Activated gamma-delta T cell treated with Interleukin-2 at 50 U/mL for 16 hours (primary cell): ENCODE data around the gene EDN1.
"Not testable (repeated sequence)": the region's sequence is repeated elsewhere in the genome, so short reads cannot be mapped to it uniquely, and the experiment has no call there.

ENCODE experiments used
- DNase-seq: peaks from one replicate; pipeline ENCODE4 v3.0.0-alpha.2; 2020

The EDN1 gene

GRCh38 chr6:12295558-12296254, 5.5 kb downstream of the EDN1 start:
- DNase-seq, result no peak

GRCh38 chr6:12296255-12296573, 6.1 kb downstream of the EDN1 start:
- DNase-seq, result no peak

GRCh38 chr6:12296604-12297003, 6.4 kb downstream of the EDN1 start:
- DNase-seq, result no peak

GRCh38 chr6:12297363-12298016, 7.3 kb downstream of the EDN1 start:
- no peak for DNase-seq

GRCh38 chr6:12298017-12298978, 8.1 kb downstream of the EDN1 start:
- no peak for DNase-seq

DNA sequence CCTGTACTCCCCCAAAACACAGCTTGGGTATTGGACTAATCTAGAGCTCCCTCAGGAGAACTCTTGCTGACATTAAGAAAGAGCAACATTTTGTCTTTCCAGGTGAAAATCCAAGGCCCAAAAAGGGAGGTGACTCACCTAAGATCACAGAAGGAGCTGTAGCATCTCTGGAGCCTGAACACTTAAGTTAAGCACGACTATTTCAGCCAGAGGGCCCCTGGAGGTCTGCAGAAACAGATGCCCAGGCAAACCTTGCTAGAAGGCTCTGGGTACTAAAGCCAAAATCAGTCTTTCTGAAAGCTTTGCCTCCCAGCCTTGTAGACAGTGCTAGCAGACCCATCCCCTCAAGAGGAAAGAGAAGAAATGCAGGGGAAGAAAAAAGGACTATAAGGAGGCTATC, 8.8 kb downstream of the EDN1 start:
- no peak for DNase-seq

DNA sequence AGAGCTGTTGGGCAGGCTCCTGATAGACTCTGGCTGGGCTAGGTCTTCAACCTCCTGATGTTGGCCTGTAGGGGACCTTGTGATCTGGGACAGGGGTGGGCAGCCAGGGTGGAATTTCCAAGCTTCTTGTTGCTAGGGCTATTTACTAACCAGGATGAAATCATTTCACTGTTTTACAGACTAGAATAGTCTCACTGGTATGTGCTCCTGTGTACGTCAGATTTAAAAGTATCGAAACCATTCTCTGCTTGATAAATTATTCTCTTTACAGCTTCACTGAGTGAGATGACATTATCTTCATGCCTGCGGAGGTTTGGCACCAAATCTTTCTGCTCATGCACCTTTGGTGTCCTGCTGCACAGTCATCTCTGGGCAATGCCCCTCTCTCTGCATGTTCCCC, 10.9 kb downstream of the EDN1 start:
- DNase-seq, result no peak

GRCh38 chr6:12304487-12304886, 14.3 kb downstream of the EDN1 start:
- no peak for DNase-seq

DNA sequence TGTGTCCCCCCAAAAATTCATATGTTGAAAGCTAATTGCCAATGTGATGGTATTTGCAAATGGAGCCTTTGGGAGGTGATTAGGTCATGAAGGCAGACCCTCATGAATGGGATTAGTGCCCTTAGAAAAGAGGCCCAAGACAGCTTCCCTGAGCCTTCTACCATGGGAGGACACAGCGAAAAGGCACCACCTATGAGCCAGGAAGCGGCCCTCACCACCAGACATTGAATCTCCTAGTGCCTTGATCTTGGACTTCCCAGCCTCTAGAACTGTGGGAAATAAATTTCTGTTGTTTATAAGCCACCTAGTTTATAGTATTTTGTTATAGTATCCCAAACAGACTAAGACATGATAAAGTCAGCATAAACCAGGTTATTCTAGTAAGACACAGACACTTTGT, 18.9 kb downstream of the EDN1 start:
- no peak for DNase-seq

DNA sequence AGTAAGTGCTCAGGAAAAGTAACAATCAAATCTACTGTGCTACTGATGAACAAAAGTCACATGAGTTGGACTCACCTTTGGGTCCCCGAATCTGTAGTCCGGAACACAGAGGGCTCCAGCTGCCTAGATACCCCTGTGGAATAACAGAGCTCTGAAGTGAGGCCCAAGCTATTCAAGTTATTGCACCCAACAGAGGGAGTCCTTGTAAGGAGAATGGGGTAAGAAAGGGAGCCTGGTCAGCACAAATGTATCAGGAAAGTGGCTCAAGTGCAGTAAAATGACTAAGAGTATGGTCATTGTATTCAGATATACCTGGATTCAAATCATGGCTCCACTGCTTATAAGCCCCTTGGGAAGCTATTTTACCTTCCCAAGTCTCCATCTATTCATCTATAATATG, 20.9 kb downstream of the EDN1 start:
- DNase-seq, result no peak

DNA sequence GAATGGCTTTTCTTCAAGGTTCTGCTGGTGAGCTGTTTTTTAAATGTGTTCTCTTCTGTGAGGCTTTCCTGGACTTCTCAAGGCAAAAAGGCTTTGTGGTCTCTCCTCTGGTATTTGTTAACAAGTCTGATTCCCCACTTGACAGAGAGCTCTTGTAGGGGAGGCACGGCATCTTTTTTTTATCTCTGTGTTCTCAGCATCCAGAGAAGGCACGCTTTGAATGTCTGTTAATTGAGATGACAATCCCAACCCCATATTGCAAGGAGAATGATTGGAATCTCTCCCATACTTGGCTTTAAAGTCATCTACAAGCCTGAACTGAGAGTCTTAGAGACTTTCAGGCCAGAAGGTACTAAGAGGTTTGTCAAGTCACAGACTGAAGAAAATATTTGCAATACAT, 22.6 kb downstream of the EDN1 start:
- DNase-seq, result no peak

- no peak for DNase-seq
Measured at GRCh38 chr6:12313306-12313991, 23.3 kb downstream of the EDN1 start.

- no peak for DNase-seq
Measured at GRCh38 chr6:12313992-12314589, 23.9 kb downstream of the EDN1 start.

- no peak for DNase-seq
Measured at GRCh38 chr6:12314751-12315150, 24.6 kb downstream of the EDN1 start.

DNA sequence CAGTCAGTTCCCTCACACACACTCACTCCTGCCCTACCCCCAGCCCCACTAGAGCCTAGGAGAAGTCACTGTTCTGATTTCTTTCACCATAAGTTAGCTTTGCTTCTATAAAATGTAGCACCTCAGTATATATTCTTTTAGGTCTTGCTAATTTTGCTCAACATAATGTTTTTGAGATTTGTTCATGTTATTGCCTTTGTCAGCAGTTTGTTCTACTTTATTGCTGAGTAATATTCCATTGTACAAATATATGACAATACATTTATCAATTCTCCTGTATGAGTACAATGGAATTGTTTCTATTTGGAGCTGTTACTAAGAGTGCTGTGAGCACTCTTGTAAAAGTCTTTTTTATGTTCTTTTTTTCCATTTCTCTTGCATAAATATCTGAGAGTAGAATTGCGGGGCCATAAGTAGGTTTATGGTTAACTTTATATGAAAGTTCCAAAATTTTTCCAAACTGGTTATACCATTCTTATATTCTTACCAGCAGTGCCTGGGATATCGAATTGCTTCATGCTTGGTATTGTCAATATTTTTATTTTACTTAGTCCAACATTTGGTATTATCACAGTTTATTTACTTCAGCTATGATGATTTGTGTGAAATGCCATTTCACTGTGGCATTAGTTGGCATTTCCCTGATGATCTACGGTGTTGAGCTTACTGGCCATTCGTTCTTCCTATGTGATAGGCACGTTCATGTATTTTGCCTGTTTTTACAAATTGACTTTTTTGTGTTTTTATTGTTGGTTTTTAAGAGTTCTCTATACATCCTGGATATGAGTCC, 25.3 kb downstream of the EDN1 start:
- DNase-seq, result no peak

DNA sequence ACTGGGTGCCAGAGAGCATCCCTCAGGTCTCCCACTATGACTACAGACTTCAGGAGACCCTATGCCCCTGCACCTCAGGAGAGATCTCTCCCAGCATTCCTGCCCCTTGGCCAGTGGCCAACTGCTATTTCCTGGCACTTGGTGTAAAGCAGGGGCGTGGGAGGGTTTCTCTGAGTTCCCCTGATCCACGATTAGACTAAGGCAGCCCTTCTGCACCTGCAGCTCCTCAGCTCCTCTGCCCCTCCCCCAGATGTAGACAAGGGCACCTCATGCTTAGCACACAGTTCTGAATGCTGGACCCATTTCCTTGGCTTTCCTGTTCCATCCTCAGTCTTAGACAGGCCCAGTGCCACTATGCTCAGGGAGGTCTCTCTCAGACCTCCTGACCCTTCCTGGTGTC, 28.6 kb downstream of the EDN1 start:
- no peak for DNase-seq

DNA sequence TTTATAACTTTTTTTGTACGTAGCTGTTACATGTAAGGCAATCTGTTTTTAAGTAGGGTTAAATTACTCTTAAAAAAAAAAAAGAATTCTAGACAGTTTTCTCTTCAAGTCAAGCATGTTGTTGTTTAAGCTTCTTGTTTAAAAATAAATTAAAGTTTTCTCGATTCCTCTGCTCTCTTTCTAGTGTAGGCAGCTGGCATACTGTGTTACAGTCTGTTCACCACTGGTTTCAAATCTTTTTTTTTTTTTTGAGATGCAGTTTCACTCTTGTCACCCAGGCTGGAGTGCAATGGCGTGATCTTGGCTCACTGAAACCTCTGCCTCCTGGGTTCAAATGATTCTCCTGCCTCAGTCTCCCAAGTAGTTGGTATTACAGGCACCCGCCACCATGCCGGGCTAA, 29.9 kb downstream of the EDN1 start:
- DNase-seq, result not testable (repeated sequence)

GRCh38 chr6:12324099-12324498, 33.9 kb downstream of the EDN1 start:
- no peak for DNase-seq

DNA sequence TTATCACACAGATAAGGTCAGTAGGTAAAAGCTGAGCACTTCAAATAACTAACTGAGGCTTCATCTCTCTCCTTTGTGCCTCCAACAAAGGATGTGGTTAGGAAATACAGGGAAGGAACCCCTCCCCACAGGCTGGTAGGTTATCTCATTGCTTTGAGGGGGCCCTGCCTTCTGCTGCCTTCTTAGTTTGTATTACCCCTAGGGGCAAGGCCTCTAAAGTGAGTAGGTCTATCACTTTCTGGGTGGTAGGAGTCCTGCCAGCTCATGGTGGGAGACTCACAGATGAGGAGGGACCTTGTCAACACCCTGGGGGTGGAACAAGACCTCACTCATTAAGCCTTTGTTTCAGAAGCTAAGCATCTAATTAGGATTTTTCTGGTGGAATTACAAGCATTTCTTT, 34.6 kb downstream of the EDN1 start:
- no peak for DNase-seq

- DNase-seq, result no peak
Measured at GRCh38 chr6:12325872-12326271, 35.7 kb downstream of the EDN1 start.

- no peak for DNase-seq
Measured at GRCh38 chr6:12327391-12327790, 37.2 kb downstream of the EDN1 start.

DNA sequence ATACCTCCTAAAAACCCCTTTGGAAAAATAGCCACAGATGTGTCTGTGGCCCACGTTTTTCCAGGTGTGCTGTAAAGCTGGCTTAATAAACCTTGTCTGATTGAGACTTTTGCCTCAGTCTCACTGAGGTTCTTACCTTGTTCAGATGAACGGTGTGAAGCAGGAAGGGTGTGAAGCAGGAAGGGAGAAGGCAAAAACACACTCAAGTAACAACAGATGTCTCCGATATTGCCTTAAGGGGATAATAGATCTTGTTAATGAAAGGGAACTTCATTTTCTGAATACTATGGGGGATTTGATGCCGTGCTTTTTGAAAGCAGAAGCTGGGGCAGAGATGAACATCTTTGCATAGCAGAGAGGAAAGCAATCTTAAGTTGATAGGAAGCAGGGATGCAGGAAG, 37.8 kb downstream of the EDN1 start:
- DNase-seq, result no peak
